ENCODE measurements around the gene YY1. TPM values are rescaled to one million over a fixed set of nuclear protein-coding genes. Genes with fewer than 3 reads are reported as not detected.
"Not testable (repeated sequence)": the region's sequence is repeated elsewhere in the genome, so short reads cannot be mapped to it uniquely, and the experiment has no call there.

Gene YY1
- total RNA-seq, 1 donor from 2014 or later = 64.3 TPM

DNA sequence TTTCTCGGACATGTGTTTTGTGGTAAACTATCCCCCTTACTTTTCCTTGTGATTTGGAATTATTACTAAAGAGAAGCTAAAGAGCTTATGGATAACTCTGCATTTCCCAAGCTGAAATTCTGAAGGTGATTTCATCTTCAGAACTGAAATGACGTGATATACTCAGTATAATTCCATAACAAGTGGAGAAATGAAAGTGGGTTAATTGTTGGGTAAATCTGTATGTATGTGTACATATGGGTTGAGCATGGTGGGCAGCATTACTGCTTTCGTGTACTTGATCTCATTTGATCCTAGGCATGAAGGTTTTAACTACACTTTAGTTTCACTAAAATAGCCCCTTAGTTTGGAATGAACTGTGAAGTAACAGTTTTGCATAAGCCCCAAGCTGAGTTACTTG is 4.1 kb downstream of the YY1 start:
- DNase-seq (ENCODE audit: low read depth) = no peak

GRCh38 chr14:100246809-100247428 is 8.0 kb downstream of the YY1 start:
- DNase-seq (ENCODE audit: low read depth) = peak; percentile 68

DNA sequence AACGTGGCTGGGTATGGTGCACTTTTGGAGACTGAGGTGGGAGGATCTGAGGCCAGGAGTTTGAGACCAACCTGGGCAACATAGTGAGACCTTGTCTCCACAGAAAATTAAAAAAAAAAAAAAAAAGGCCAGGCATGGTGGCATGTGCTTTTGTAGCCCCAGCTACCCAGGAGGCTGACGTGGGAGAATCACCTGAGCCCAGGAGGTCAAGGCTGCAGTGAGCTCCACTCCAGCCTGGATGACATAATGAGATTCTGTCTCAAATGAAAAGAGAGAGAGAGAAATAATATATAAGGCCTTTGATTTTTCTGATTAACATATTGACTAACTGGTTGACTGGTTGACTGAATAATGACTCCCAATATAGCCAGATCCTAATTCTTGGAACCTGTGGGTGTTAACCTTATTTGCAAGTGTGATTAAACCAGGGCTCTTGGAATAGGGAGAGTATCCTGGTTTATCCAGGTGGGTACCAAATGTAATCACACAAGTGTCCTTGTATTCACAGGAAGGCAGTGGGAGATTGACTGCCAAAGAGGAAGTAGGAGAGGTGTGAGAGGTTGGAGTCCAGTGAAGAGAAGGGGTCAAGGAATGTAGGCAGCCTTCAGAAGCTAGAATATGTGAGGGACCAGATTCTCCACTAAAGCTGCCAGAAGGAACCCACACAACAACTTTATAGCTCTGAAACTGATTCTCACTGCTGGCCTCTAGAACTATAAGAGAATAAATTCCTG is 12.0 kb downstream of the YY1 start:
- no peak for DNase-seq (ENCODE audit: low read depth)

DNA sequence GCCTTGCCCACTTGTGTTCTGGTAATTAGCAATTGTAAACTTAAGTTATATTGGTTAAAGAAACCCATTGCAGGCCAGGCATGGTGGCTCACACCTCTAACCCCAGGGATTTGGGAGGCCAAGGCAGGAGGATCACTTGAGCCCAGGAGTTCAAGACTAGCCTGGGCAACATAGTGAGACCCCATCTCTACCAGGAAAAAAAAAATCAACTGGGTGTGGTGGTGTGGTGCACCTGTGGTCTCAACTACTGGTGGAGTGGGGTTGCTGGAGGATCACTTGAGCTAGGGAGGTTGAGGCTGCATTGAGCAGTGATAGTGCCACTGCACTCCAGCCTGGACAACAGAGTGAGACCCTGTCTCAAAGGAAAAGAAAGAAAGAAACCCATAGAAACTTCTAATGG is 13.7 kb downstream of the YY1 start:
- DNase-seq (ENCODE audit: low read depth) = no peak

GRCh38 chr14:100256339-100256895 is 17.5 kb downstream of the YY1 start:
- DNase-seq (ENCODE audit: low read depth) = no peak

- no peak for DNase-seq (ENCODE audit: low read depth)
Measured at GRCh38 chr14:100261621-100262020, 22.7 kb downstream of the YY1 start.

DNA sequence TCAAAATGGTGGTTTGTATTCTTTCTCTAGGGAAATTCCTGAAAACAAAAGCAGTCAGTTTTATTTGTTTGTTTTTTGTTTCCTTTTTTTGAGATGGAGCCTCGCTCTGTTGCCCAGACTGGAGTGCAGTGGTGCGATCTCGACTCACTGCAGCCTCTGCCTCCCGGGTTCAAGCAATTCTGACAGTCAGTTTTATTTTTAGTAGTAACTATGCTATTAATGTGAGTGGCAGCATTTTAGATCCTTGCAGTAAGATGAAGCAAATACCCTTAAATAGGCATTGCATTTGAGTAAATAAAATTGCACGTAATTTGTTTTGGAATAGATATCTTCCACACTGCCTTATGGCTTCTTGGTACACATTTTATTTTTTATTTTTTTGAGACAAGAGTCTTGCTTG is 23.6 kb downstream of the YY1 start:
- no peak for DNase-seq (ENCODE audit: low read depth)

- no peak for DNase-seq (ENCODE audit: low read depth)
Measured at GRCh38 chr14:100263141-100263540, 24.2 kb downstream of the YY1 start.

DNA sequence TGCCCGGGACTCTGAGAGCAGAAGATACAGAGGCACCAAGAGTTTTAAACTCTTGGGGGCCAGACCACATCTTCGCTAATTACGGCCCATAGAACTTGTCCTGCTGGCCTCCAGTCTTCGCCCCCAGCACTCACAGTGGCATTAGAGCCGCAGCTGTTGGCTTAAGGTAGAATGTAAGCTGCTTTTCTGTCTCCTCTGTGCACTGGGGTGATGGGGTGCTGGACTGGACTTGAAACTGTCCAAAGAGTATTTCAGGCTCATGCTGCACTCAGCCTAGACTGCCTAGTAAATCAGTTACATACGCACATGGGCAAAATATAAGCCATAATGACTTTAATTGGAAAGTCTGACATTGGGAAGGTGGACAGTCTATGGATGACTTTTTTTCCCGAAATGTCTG is 29.0 kb downstream of the YY1 start:
- DNase-seq (ENCODE audit: low read depth) = no peak

DNA sequence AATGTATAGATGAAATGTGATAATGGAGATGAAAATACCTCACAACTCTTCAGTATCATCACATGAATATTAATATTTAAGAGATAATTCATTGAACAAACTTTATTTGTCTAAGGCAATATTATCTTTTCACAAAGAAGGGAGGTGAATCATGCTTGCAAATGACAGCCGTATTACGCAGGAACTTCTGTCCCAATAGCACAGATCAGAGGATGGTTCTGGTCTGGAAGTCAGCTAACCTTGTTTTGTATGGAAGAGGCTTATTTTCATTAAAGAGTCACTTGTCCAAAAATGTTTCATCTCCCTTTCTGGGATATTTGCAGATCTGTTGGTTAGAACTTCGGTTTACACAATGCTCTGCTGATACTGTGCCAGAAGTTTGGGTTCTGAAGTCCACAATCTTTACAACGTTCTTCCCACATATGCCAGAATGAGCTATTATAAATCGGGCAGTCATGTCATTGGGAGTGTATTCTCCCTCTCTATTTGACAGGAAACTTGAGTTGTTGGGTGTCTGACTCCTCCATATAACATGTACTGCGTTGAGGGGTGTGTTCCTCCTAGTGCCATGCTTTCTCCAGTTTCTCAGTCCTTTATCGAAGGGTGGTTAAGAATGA is 29.8 kb downstream of the YY1 start:
- DNase-seq (ENCODE audit: low read depth) = peak; percentile 32

DNA sequence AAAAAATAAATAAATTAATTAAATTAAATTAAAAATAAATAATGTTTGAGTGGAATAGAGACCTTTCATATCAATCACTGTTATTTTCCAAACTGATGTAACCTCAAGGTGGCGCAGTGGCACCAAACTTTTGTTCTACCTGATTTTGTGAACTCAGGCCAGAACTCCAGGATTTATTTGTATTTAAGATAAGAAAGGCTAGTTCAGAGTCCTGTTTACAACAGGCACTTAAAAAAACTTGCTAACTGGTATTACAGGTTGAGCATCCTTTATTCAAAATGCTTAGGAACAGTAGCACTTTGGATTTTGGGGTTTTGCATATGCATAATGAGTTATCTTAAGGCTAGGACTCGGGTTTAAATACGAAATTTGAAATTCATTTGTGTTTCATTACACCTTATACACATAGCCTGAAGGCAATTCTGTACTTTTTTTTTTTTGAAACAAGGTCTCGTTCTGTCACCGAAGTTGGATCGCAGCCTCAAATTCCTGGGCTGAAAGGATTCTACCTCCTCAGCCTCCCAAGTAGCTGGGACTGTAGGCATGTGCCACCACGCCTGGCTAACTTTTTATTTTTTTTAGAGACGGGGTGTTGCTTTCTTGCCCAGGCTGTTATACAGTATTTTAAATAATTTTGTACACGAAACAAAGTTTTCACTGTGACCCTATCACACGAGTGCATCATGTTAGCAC is 32.4 kb downstream of the YY1 start:
- peak; percentile 40 for DNase-seq (ENCODE audit: low read depth)

DNA sequence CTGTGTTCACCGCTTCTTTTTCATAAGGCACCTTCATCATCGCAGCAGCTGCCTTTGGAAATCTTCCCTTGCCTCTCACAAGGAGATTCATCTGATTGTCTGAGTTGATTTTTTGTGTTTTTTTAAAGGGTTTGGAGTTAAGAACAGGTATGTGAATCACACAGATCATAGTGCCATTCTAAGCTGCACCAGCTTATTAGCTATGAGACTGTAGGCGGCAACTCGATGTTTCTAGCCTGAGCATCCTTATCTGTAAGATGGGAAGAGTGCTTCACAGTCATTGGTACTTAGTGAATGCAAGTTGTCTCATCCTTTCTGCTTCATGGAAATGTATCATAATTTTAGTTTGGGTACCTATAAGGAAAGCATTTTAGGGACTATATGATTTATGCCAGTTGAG is 35.3 kb downstream of the YY1 start:
- DNase-seq (ENCODE audit: low read depth) = no peak

DNA sequence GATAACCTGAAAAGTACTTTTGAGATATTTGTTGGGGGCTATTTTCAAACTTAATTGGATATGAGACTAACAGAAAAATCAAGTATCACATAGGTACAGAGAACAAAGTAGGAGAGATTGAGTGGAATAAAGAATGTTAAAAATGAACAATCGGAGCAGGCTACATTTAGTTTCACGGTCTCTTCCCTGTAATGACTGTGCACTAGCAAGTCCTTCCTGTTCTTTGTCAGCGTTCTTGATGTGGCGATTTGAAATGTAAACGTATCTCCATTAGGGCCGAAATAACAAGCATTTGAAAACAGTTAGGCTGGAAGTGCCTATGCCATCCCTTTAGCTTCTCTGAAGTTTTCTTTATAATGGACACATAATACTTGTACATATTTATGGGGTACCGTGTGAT is 36.3 kb downstream of the YY1 start:
- DNase-seq (ENCODE audit: low read depth) = no peak

DNA sequence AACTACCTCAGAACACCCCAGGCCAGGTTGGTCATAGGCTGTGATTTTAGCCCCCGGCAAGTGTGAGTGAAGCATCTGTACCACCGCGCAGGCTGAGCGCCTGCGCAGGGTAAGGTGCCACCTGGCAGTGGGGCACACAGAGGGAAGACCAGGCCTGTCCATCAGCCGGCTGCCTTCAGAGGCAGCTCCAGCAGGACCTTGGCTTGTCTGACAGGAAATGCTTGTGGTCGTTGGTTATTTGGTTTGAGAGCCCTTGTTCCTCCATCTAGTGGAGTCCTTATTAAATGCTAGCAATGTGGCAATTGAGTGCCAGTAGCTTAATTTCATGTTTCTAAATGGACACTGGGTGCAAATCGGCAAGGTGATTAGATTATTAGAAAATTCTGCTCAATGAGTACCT is 39.8 kb downstream of the YY1 start:
- DNase-seq (ENCODE audit: low read depth) = peak; percentile 38

DNA sequence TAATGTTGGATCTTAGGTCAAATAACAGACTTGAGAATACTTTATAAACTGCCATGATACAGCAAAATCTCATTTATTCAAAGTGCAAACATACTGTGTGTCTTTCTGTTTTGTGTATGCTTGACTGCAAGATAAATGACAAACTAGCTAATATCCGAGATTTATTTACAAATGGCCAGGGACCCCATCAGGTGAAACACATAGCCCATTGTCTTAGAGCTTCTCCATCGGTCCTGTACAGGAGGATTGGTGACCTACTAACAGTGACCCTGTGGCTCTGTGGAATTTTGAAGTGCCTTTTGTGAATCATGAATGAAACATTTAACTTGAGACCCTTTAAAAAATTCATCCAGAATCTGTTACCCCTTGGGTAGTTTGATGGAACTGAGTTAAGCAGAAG is 40.2 kb downstream of the YY1 start:
- no peak for DNase-seq (ENCODE audit: low read depth)

DNA sequence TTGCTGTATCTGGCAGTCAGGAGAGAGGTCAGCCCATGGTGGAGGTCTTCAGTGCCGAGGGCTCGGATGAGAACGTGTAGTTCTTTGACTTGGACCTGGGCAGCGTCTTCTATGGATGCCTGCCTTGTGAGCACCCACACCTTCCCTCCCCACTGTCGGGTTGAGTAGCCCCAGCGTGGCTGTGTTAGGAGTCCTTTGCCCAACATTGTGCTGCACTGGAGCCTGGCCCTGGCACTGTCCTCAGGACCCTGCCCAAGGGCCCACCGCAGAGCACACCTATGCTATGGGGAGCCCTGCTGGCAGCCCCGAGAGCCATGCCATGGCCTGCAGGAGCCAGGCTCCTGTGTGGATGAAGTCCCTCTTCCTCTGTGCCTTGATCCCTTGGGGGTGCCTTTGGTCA is 40.6 kb downstream of the YY1 start:
- DNase-seq (ENCODE audit: low read depth) = no peak

GRCh38 chr14:100281286-100282082 is 42.5 kb downstream of the YY1 start:
- DNase-seq (ENCODE audit: low read depth) = no peak

GRCh38 chr14:100282083-100282350 is 43.1 kb downstream of the YY1 start:
- no peak for DNase-seq (ENCODE audit: low read depth)

GRCh38 chr14:100282766-100283419 is 43.9 kb downstream of the YY1 start:
- DNase-seq (ENCODE audit: low read depth) = peak; percentile 48

- not testable (repeated sequence) for DNase-seq (ENCODE audit: low read depth)
Measured at GRCh38 chr14:100283436-100283835, 44.5 kb downstream of the YY1 start.

Measured in renal cortical epithelial cell (primary cell).